HT-29 (cell line): Measurements from ENCODE around the gene ETFB. TPM values are rescaled to one million over a fixed set of nuclear protein-coding genes. Genes with fewer than 3 reads are reported as not detected.
"Not testable (repeated sequence)": the region's sequence is repeated elsewhere in the genome, so short reads cannot be mapped to it uniquely, and the experiment has no call there.

Source experiments
- DNase-seq: peaks from one replicate; pipeline ENCODE4 v3.0.0-alpha.2; 2015; ENCODE audit warnings: low spot score
- total RNA-seq: library from RNA; depleted of rRNA; stranded (reverse); fragments of >200 nt; shearing (Covaris generic); gene quantifications from 2 replicates; pipeline ENCODE4 v1.2.3, GENCODE V29; 2014; rRNA removed

Gene ETFB
- total RNA-seq, result 375 and 384 TPM in 2 replicates

- no peak for DNase-seq
Observed at GRCh38 chr19:51365965-51366388, at the start of gene ETFB. Gene ETFB, minus strand, starts transcription at chr19:51366388. Its CDS starts 62 bp downstream, at chr19:51366326.

GRCh38 chr19:51415187-51415586 lies 49.0 kb upstream of the ETFB start:
- DNase-seq, result no peak

- DNase-seq, result no peak
Observed at GRCh38 chr19:51410950-51411748, 45.0 kb upstream of the ETFB start.

- peak; percentile 89 for DNase-seq
Observed at GRCh38 chr19:51407511-51408131, 41.4 kb upstream of the ETFB start.

- no peak for DNase-seq
Observed at GRCh38 chr19:51402117-51402516, 35.9 kb upstream of the ETFB start.

- not testable (repeated sequence) for DNase-seq
Observed at GRCh38 chr19:51399936-51400335, 33.7 kb upstream of the ETFB start.

- DNase-seq, result no peak
Observed at GRCh38 chr19:51399231-51399630, 33.0 kb upstream of the ETFB start.

- DNase-seq, result peak; percentile 67
Observed at GRCh38 chr19:51398096-51398704, 32.0 kb upstream of the ETFB start.

- not testable (repeated sequence) for DNase-seq
Observed at GRCh38 chr19:51397453-51397852, 31.3 kb upstream of the ETFB start.

- no peak for DNase-seq
Observed at GRCh38 chr19:51396175-51396574, 30.0 kb upstream of the ETFB start.

GRCh38 chr19:51394050-51394836 lies 28.1 kb upstream of the ETFB start:
- peak; percentile 100 for DNase-seq

- no peak for DNase-seq
Observed at GRCh38 chr19:51392701-51393100, 26.5 kb upstream of the ETFB start.

- no peak for DNase-seq
Observed at GRCh38 chr19:51391073-51391611, 25.0 kb upstream of the ETFB start.

GRCh38 chr19:51389143-51389542 lies 23.0 kb upstream of the ETFB start:
- no peak for DNase-seq

GRCh38 chr19:51387924-51388389 lies 21.8 kb upstream of the ETFB start, which contains the start of gene LIM2:
Gene LIM2, minus strand, starts transcription at chr19:51387974. Its CDS starts 531 bp downstream, at chr19:51387443.
- DNase-seq, result no peak

- DNase-seq, result no peak
Observed at GRCh38 chr19:51386882-51387520, 20.8 kb upstream of the ETFB start.

- no peak for DNase-seq
Observed at GRCh38 chr19:51382004-51382403, 15.8 kb upstream of the ETFB start.

- DNase-seq, result no peak
Observed at GRCh38 chr19:51380379-51380778, 14.2 kb upstream of the ETFB start.

- no peak for DNase-seq
Observed at GRCh38 chr19:51377422-51377821, 11.2 kb upstream of the ETFB start.

- DNase-seq, result no peak
Observed at GRCh38 chr19:51375504-51376221, 9.5 kb upstream of the ETFB start.
